ENCODE results near the gene PARN.
"Not testable (repeated sequence)": the region's sequence is repeated elsewhere in the genome, so short reads cannot be mapped to it uniquely, and the experiment has no call there.

PARN gene

DNA sequence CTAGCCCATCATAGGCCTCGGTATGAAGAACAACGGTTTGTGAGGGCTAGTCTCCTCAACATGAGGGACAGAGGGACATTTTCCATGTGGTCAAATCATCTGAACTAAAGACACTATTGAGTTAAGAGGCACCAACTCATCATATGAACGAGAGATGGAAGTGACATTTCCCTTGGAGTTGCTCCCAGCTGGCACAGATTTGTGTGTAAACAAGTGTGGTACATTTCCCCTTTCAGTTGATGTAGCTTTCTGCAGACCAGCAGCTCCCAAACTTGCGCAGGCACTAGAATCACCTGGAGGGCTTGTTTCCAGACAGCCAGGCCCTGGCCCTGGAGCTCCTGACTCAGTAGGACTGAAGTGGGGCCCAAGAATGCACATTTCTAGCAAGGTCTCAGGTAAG lies 205.5 kb downstream of the PARN start:
- DNase-seq: no peak

DNA sequence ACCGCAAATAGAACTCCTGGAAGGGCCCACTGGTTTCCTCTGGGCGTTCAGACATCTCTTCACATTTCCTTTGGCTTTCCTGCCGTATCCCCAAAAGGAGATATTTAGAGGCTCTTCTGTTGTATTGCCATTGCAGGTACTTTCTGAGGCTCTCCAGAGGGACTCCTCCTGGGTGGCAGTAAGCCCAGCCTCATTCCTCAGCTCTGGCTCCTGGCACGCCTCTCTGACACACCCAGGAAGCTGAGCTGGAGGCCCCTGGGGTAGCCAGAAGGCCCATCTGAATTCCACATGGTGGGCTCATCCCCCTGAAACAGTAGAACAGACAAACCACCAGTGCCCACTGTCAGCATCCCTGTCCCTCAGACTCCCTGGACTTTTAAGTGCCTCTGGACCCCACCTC lies 206.7 kb downstream of the PARN start:
- peak; percentile 28 for DNase-seq

DNA sequence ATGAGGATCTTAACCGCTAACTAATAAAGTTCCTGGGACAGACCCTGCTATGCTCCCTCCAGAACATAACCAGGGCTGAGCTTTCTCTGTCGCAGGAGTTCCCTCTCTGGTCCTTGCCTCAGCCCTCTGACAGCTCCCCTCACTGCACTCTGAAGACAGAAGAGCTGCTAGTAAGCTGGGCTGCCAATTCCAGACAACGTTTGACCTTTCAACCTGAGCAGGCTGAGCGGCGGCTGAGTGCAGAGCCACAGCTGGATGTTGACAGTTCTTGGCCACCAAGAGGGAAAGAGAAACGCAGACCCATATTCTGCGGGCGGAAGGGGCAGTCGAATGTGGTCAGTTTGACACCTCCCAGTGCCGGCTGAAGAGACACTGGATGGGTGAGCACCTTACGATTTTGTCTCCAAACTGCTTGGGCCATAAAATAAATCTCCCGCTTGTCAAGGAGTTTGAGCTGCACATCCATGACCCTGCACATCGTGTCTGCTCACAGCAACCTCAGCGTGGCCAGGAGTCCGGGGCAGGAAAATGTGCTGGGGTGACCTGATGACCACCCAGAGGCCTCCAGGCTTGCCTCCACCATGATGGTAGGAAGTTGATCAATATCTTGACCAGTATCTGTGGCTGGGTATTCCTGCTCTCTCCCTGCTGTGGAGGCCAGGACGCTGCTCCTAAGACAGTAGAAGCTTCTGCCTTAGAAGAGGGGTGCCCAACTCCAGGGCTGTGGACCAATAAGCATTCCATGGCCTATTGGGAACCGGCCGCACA lies 209.2 kb downstream of the PARN start:
- DNase-seq: no peak

DNA sequence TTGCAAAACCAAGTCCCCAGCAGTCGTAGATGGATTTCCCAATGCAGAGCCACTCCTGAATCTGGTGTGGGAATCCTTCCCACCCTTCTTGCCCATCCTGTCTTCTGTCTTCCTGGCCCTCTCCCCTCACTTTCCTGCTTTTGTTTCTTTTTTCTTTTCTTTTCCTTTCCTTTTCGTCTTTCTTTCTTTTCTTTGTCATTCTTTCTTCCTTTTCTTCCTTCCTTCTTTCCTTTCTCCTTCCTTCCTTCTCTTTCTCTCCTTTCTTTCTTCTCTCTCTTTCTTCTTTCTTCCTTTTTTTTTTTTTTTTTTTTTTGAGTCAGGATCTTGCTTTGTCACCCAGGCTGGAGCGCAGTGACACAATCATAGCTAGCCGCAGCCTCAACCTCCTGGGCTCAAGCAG lies 209.8 kb downstream of the PARN start:
- not testable (repeated sequence) for DNase-seq

DNA sequence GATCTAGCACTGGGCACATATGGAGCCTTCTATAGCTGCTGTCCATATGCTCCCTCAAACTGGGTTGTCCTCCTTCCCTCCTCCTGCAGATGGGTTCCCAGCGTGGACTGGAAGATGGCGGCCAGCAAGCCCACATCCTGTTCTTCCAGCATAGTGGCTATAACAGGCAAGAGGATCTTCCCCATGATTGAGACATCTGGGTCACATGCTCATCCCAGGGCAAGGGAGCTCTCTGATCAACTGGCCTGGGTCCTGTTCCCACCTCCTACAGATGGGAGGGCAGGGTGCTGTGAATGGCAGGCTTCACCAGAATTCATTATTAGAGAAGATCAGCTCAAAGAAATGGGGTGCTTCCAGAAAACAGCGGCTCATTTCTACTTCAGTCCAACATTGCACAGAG lies 210.2 kb downstream of the PARN start:
- DNase-seq: no peak

DNA sequence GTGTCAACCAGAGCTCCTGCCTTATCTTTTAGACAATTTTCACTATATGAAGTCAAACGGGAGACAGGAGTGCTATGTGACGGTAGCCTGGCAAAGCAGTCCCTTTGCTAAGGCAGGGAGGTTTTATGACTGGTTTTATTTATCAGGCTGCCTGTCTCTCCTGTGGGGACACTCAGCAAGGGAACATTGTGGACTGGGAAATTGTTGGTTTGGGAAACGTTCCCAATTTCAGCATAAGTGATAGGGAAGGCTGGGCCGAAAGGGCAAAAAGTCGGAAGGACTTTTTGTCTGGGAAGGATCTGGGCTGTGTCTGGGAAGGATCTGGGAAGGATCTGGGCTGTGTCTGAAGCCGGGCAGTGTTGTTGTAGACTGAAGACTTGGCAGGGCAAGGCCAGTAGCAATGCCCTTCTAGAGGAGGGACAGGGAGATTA lies 211.2 kb downstream of the PARN start:
- DNase-seq: no peak

DNA sequence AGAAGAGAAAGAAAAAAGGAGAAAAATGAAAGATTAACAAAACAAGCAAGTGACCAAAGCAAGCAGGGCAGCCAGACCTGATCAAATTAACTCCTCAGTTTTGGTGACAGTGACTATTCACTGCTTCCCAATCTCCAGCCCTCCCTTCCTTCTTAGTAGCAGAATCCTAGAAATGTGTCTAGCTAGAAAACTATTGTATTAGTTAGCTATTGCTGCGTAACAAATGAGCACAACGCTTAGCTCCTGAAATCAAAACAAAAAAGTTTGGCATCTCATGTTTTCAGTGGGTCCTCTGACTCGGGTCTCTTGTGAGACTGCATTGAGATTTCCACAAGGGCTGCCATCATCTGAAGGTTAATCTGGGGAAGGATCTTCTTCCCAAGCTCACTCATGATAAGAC lies 213.9 kb downstream of the PARN start:
- no peak for DNase-seq

DNA sequence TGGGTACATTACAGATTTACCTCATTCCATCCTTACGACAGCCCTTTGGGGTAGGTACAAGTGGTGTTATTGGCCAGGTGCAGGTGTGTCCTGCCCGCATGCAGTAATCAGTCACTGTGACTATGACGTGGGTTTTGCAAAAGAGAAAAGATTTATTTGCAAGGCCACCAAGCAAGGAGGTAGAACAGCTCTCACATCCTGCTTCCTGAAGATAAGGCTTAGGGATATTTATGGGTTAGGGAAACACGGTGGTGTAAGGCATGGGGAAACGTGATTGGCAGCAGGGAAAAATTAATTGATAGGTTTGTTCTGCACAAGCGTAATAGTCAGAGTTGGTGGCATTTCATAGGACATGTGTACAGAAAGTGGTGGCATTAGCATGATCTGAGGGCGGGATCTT lies 214.8 kb downstream of the PARN start:
- DNase-seq: no peak

DNA sequence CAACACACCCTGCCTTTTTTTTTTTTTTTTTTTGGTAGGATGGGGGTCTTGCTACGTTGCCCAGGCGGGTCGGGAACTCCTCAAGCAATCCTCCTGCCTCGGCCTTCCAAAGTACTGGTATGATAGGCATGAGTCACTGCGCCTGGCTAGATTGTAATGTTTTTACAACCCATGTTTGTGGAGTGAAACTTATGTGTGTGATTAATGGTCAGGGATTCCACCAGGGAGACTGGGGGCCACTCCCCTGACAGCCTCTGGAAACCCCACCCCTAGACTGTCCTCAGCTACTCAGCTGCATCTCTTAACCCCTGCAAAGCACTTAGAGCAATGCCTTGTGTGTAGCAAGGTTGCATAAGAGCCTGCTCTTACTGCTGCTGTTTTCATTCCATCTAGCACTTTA lies 220.5 kb downstream of the PARN start:
- DNase-seq: peak; percentile 98

DNA sequence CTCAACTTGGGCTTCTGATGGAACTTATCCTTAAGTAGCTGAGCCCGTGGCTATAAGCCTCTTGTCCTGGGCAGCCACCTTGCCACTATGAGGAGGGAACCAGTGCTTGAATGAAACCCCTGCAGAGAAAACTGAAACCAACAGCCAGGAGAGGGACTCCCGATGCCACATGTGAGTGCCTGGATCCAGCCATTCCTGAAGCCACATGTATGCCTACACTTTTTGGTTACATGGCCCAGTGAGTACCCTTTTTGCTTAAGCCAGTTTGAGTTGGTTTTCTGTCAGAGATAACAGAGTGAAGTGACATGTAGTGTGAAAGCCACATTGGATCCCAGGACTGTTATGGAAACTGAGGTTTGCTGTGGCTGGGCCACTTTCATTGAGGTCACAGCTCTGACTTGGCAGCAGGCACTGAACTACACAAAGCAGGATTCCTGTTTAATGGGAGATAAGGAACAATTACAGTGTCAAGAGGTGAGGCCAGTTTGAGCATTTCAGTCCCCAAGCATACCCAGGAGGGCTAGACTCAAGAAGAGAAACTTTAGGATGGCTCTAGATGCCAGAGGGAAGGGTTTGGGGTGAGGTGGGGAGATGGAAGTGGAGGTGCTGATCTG lies 222.2 kb downstream of the PARN start:
- no peak for DNase-seq

DNA sequence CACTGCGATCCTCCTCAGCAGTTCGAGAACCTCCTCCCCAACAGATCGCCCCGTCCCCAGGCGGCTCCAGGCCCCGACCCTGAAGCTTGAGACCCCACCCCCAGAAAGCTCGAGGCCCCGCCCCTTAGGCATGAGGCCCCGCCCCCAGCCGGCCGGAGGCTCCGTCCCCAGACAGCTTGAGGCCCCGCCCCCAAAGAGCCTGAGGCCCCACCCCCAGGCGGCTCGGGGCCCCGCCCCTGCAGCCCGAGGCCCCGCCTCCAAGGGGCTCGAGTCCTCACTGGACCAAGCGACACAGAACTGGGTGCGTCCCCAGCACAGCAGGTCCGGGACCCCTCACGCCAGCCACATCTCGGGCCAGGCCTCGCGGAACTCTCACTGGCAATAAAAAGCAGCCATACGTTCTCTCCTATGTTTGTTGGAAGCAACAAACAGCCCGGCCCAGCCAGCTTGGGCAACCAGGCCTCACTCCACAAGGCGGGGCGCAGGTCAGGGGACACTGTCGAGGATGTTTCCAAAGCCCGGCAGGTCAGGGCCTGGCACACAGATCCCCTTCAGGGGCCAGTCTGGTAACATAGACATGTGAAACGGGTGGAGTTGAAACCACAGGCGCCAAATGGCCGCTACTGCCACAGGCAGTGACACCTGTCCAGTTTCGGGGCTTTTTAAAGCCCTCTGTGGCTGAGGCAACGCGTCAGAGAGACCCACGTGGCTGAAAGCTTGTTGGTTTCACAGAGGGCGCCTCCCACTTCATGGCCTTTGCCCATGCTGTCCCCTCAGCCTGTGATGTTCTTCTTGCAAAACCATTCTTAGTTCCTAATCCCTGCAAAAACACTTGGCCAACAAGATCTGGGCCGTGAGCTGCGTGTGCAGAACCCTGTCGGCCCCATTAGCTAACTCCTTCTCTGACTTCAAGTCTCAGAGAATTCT lies 224.2 kb downstream of the PARN start:
- no peak for DNase-seq

DNA sequence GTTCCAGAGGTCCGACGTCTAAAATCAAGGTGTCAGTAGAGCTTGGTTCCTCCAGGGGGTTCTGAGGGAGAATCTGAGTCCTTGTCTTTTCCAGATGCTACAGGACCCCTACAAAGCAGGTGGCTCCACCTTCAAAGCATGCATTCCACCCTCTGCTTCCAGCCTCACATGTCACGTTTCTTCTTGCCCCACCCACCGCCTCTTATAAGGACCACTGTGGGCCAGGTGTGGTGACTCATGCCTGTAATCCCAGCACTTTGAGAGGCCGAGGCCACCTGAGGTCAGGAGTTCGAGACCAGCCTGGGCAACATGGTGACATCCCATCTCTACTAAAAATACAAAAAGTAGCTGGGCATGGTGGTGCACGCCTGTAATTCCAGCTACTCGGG lies 227.1 kb downstream of the PARN start:
- not testable (repeated sequence) for DNase-seq

DNA sequence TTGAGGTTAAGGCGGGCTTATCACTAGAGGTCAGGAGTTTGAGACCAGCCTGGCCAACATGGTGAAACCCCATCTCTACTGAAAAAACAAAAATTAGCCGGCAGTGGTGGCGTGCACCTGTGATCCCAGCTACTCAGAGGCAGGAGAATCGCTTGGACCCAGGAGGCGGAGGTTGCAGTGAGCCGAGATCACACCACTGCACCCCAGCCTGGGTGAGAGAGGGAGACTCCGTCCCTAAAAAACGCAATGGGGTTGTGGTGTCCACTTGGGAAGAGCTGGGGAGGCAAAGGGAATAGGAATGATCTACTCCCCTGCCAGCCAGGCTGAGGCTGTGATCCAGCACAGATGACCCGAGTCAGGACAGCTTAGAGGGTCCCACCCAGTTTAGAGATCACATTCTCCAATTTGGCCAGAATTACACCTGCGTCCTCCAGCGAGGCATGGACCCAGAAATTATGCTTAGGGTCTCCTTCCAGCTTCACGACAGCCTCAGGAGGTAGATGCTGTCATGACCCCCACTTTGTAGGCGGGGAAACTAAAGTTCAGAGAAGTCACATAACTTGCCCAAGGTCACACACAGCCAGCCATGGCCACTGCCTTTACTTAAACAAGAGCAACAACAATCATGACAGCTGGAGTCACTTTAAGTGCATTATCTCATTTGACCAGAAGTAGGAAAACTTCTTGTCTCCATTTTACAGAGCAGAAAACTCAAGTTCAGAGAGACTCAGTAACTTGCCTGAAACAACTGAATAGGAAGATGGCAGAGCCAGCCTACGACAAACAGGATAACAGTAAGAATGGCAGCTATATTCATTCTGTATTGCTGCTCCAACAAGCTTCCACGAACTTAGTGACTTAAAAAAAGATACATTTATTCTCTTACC lies 227.7 kb downstream of the PARN start:
- not testable (repeated sequence) for DNase-seq

DNA sequence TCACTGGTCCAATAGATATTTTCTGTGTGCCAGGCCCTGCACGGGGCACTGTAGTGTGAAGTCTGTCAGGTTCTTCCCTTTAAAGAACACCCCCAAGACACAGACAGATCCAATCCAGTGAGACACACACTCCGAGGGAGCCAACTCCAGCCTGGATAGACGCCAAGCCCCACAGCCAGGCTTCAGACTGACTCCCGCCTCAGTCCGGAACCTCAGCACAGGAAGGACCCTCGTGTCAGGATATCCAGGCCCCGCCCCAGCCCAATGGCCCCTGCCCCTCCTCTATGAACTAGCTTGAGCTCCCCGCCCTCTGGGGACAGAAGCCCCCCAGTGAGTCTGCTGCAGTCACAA lies 228.4 kb downstream of the PARN start:
- peak; percentile 40 for DNase-seq

DNA sequence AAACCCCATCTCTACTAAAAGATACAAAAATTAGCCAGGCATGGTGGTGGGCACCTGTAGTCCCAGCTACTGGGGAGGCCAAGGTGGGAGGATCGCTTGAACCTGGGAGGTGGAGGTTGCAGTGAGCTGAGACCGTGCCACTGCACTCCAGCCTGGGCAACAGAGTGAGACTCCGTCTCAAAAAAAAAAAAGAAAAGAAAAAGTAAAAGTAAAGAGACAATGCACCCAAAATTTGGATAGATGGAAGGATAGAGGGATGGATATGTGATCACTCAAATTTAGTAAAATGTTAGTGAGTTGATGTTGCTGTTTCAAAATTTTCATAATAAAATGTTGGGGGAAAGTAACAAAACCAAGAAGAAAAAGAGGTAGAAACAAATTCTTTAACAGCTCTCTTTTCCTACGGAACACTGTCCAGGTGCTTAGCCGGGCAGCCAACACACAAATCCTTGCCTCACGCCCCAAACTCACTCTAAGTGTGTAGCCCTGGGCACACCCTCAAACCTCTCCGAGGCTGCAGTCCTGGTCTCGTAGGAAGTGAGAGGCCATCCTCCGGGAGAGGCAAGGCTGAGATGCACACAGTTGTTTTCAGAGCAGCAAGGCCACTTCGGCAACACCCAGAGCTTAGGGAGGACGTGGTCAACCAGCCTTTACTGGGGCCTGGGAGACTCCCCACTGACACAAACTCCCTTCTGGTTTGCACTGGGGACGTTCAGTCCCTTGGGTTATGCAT lies 228.9 kb downstream of the PARN start:
- DNase-seq: not testable (repeated sequence)

DNA sequence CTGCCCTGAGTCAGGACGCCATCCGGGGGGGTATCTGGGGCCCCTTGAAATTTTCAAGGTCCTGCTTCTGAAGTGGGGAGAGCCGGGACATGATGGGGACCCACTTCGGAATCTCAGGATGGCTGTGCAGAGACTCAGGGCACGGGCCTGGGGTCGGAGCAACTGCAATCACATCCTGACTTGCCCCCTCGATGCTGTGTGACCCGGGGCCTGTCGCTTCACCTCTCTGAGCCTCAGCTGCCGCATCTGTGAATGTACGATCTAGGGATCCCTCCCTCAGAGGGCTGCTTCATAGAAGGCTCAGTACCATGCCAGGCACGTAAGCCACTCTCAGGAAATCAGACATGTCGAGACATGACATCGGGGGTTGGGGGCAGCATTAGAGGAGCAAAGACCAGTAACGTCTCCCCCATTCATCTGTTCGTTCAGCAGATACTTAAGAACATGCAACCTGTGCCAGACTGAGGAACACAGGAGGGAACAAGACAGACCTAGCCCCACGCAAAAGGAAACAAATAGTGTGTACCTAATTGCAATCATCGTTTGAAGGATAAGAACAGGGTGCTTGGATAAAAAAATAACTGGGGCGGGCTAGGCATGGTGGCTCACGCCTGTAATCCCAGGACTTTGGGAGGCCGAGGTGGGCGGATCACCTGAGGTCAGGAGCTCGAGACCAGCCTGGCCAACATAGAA lies 229.6 kb downstream of the PARN start:
- DNase-seq: no peak

DNA sequence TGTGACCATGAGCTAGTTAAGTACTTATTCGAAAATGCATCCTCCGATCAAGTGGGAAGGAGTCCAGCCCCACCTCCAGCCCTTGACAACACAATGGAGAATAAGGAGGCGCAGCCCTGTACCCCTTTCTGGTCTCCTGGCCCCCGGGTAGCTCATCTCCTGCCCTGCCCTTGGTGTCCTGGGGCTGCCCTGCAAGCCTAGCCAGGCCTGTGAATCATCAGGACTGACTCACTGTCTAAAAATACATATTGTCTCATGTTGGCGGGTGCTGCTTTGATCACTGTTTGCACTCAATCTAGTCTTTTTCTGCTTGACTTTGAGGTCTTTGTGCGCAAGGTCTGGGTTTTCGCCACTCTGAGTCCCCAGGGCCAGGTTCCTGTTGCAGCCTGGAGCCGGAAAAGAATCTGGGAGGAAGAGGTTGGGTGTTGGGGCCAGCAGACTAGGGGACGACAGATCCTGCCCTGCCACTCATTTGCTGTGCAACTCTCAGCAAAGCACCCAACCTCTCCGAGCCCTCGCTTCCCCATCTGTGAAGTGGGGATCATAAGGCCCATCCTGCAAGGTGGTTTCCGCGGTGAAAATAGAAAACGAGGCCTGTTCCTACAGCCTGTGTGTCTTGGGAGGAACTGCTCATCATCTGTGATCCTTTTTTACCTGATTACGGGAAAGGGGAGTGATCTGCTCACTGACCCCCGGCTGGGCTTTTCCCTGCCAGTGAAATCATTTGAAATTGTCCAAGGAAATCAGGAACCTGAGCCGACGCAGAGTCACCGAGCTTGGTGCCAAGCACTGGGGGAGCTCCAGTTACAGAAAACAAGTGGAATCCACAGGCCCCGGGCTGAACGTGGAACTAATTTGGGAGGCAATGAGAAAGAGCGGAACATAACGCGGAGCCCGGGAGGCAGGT lies 230.4 kb downstream of the PARN start:
- DNase-seq: peak; percentile 76

DNA sequence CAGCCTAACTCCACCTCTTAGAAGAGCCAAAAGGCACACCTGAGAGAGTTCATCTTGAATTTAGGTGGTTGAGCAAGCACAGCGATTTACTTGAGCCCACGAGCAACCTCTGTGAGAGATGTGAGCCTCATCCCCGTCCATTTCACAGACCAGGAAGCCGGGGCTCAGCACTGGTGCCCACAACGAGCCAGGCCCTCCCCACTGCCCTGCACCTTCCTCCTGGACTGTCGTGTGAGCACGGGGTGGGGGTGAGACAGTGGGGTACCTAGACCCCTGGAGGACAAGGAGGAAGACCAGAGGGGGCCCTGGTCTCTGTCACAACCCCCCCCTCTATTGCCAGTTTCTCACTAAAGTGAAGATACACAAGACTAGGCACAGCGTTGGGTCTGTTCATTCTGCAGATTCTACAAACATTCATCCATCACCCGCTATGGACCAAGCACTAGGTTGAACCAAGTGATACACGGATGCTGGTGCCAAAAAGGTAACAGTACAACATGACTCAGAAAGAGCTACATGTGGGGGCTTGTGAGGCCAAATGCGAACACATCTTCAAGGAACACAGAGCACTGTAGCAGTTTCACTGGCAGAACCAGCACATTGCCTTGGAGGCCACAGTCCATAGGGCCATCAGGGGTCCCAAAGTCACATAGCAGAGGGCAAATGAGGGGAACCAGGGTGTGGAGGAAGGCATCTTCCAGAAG lies 231.9 kb downstream of the PARN start:
- no peak for DNase-seq

DNA sequence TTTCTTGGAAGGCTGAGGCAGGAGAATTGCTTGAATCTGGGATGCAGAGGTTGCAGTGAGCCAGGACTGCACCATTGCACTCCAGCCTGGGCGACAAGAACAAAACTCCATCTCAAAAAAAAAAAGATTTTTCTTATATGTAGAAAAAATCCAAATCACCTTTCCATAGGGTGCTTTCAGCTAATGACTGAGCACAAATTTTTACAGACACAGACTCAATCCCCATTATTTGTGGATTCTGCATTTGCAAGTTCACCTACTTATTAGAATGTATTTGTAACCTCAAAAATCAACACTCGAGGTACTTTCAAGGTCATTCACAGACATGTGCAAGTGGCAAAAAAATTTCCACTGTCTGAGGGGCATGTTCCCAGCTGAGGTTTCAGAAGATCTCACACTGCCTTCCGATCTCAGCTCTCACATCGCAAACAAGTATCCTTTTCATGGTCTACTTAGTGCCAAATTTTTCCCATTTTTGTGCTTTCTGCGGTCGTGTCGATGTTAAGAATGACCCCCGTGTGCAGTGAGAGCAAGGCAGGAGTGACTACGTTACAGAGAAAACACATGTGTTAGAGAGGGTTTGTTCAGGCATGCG lies 234.3 kb downstream of the PARN start:
- DNase-seq: peak; percentile 88

Data from fibroblast of skin of abdomen (primary cell).